Neural crest cell (in vitro differentiated cells): ENCODE measurements around the gene BOD1. TPM values are rescaled to one million over a fixed set of nuclear protein-coding genes. Genes with fewer than 3 reads are reported as not detected.
A peak's percentile ranks its signal among the peaks of the same experiment; 100 is the strongest.

ENCODE experiments used
- DNase-seq: peaks from one replicate; pipeline ENCODE4 v3.0.0; 2021; ENCODE audit warnings: low read depth, mixed read lengths, low spot score
- H3K27ac Mint-ChIP-seq: one replicate; pipeline ENCODE4 v1.8.0; 2021; ENCODE audit warnings: mild to moderate bottlenecking, mixed read lengths; ENCODE audit not compliant: unreplicated experiment
- H3K27me3 Mint-ChIP-seq: 2 replicates; pipeline ENCODE4 v1.8.0; 2021; ENCODE audit warnings: low read depth, mild to moderate bottlenecking, mixed read lengths
- H3K36me3 Mint-ChIP-seq: 2 replicates; pipeline ENCODE4 v1.8.0; 2021; ENCODE audit warnings: low read depth, mild to moderate bottlenecking, mixed read lengths
- H3K4me1 Mint-ChIP-seq: 2 replicates; pipeline ENCODE4 v1.8.0; 2021; ENCODE audit warnings: mixed read lengths
- H3K4me3 Mint-ChIP-seq: one replicate; pipeline ENCODE4 v1.8.0; 2021; ENCODE audit warnings: mild to moderate bottlenecking, mixed read lengths
- H3K9me3 Mint-ChIP-seq: 2 replicates; pipeline ENCODE4 v1.8.0; 2021; ENCODE audit warnings: mixed read lengths
- CTCF ChIP-seq: fragments of 200-600 bp; sonication (generic); conservative IDR thresholded peaks from 2 replicates; pipeline ENCODE4 v1.5.0; 2021; ENCODE audit warnings: antibody characterized with exemption, mild to moderate bottlenecking
- total RNA-seq: library from RNA; stranded (reverse); gene quantifications from 2 replicates; pipeline ENCODE4 v1.2.1, GENCODE V29; 2021

Gene BOD1
- total RNA-seq, 1 donor from 2014 or later: 126 TPM

GRCh38 chr5:173581408-173582215, 34.8 kb downstream of the BOD1 start:
- H3K27ac Mint-ChIP-seq: no peak overlapping the region
- peaks cover 10% of the 10 kb centered on the region for H3K9me3 Mint-ChIP-seq
- TF ChIP-seq CTCF: peak; percentile 80
- DNase-seq: peak; percentile 81
- no peak overlapping the region for H3K4me3 Mint-ChIP-seq
- H3K36me3 Mint-ChIP-seq: peaks cover 13% of the 10 kb centered on the region
- H3K27me3 Mint-ChIP-seq: peaks cover 2% of the 10 kb centered on the region
- H3K4me1 Mint-ChIP-seq: peaks cover 15% of the 10 kb centered on the region

GRCh38 chr5:173578947-173579615, 37.4 kb downstream of the BOD1 start:
- Mint-ChIP-seq H3K27ac (no peak overlapping the region), H3K9me3 (peaks cover 4% of the 10 kb centered on the region), H3K27me3 (peaks cover 2% of the 10 kb centered on the region), H3K4me1 (peaks cover 24% of the 10 kb centered on the region), H3K4me3 (no peak overlapping the region), H3K36me3 (peaks cover 4% of the 10 kb centered on the region)
- no peak for DNase-seq
- TF ChIP-seq CTCF: no peak

GRCh38 chr5:173577817-173578216, 38.6 kb downstream of the BOD1 start:
- H3K27me3 Mint-ChIP-seq: peaks cover 3% of the 10 kb centered on the region
- no peak for DNase-seq
- H3K4me1 Mint-ChIP-seq: peaks cover 25% of the 10 kb centered on the region
- H3K27ac Mint-ChIP-seq: no peak overlapping the region
- peaks cover 3% of the 10 kb centered on the region for H3K36me3 Mint-ChIP-seq
- peaks cover 4% of the 10 kb centered on the region for H3K9me3 Mint-ChIP-seq
- TF ChIP-seq CTCF: no peak
- no peak overlapping the region for H3K4me3 Mint-ChIP-seq

- Mint-ChIP-seq H3K27me3 (peaks cover 7% of the 10 kb centered on the region), H3K36me3 (peaks cover 3% of the 10 kb centered on the region), H3K9me3 (peaks cover 4% of the 10 kb centered on the region), H3K27ac (no peak overlapping the region), H3K4me3 (no peak overlapping the region), H3K4me1 (peaks cover 22% of the 10 kb centered on the region)
- no peak for DNase-seq
- TF ChIP-seq CTCF: no peak
These were observed 39.3 kb downstream of the BOD1 start for GRCh38 chr5:173577166-173577565.

GRCh38 chr5:173575985-173576384, 40.5 kb downstream of the BOD1 start:
- Mint-ChIP-seq H3K4me1 (peaks cover 16% of the 10 kb centered on the region), H3K4me3 (no peak overlapping the region), H3K36me3 (peaks cover 3% of the 10 kb centered on the region)

More at GRCh38 chr5:173575985-173576384, 40.5 kb downstream of the BOD1 start:
- Mint-ChIP-seq H3K27me3 (peaks cover 7% of the 10 kb centered on the region), H3K27ac (no peak overlapping the region), H3K9me3 (peaks cover 4% of the 10 kb centered on the region)
- no peak for DNase-seq
- TF ChIP-seq CTCF: no peak
